ENCODE data around the gene MORC1. TPM values are rescaled to one million over a fixed set of nuclear protein-coding genes. Genes with fewer than 3 reads are reported as not detected.
"Not testable (repeated sequence)": the region's sequence is repeated elsewhere in the genome, so short reads cannot be mapped to it uniquely, and the experiment has no call there.

Gene MORC1
- total RNA-seq, 2 experiments from 2014 or later = not detected

- peak; percentile 16 for DNase-seq
These were observed 19.8 kb downstream of the MORC1 start for GRCh38 chr3:109098079-109098644.

GRCh38 chr3:109095166-109095565, 22.8 kb downstream of the MORC1 start:
- Mint-ChIP-seq H3K27me3 (no peaks in the 10 kb centered on the region), H3K27ac (no peak overlapping the region), H3K9me3 (ENCODE audit: low read depth) (no peaks in the 10 kb centered on the region), H3K4me3 (no peak overlapping the region), H3K36me3 (ENCODE audit: low read depth) (no peaks in the 10 kb centered on the region), H3K4me1 (no peaks in the 10 kb centered on the region)
- intact Hi-C loops (cut with DNase I, micrococcal nuclease) = no loop called here
- CTCF ChIA-PET = interaction anchor here (0.6 kb wide), 1 partner anchor 62 kb away, joined by 3 read pairs; no protein-coding TSS in a partner anchor
- POLR2A ChIA-PET = no interaction called here
- ATAC-seq (no peak), DNase-seq (no peak)

More at GRCh38 chr3:109098079-109098644, 19.8 kb downstream of the MORC1 start:
- H3K4me1 Mint-ChIP-seq = no peaks in the 10 kb centered on the region
- H3K4me3 Mint-ChIP-seq = no peak overlapping the region
- H3K36me3 Mint-ChIP-seq (ENCODE audit: low read depth) = no peaks in the 10 kb centered on the region
- POLR2A ChIA-PET = no interaction called here
- CTCF ChIA-PET = interaction anchor here (0.6 to 2.0 kb wide), 4 partner anchors 9 to 74 kb away, joined by 3 to 7 read pairs (median 4); no protein-coding TSS in a partner anchor
- H3K27ac Mint-ChIP-seq = no peak overlapping the region
- no peak for ATAC-seq
- H3K9me3 Mint-ChIP-seq (ENCODE audit: low read depth) = no peaks in the 10 kb centered on the region
- H3K27me3 Mint-ChIP-seq = no peaks in the 10 kb centered on the region
- intact Hi-C loops (cut with DNase I, micrococcal nuclease) = no loop called here

GRCh38 chr3:109093561-109093960, 24.4 kb downstream of the MORC1 start:
- ChIA-PET CTCF (interaction anchor here (0.6 to 2.2 kb wide), 2 partner anchors 70 to 1573 kb away, joined by 3 to 10 read pairs; no protein-coding TSS in a partner anchor), POLR2A (no interaction called here)

GRCh38 chr3:109091846-109092245, 26.1 kb downstream of the MORC1 start:
- ChIA-PET POLR2A (no interaction called here), CTCF (interaction anchor here (0.6 to 2.2 kb wide), 3 partner anchors 68 to 1022 kb away, joined by 3 to 10 read pairs (median 6); no protein-coding TSS in a partner anchor)
- ATAC-seq (no peak), DNase-seq (no peak)
- Mint-ChIP-seq H3K27ac (no peak overlapping the region), H3K4me1 (no peaks in the 10 kb centered on the region), H3K36me3 (ENCODE audit: low read depth) (no peaks in the 10 kb centered on the region), H3K27me3 (peaks cover 3% of the 10 kb centered on the region), H3K9me3 (ENCODE audit: low read depth) (no peaks in the 10 kb centered on the region), H3K4me3 (no peak overlapping the region)
- intact Hi-C loops (cut with DNase I, micrococcal nuclease) = no loop called here

More at GRCh38 chr3:109093561-109093960, 24.4 kb downstream of the MORC1 start:
- intact Hi-C loops (cut with DNase I, micrococcal nuclease) = no loop called here
- no peaks in the 10 kb centered on the region for H3K9me3 Mint-ChIP-seq (ENCODE audit: low read depth)
- H3K36me3 Mint-ChIP-seq (ENCODE audit: low read depth) = no peaks in the 10 kb centered on the region
- no peak overlapping the region for H3K27ac Mint-ChIP-seq
- DNase-seq (no peak), ATAC-seq (no peak)
- H3K27me3 Mint-ChIP-seq = peaks cover 2% of the 10 kb centered on the region
- H3K4me3 Mint-ChIP-seq = no peak overlapping the region
- H3K4me1 Mint-ChIP-seq = no peaks in the 10 kb centered on the region

- POLR2A ChIA-PET = no interaction called here
- no peak for ATAC-seq
These were observed 28.7 kb downstream of the MORC1 start for GRCh38 chr3:109089265-109089664.

GRCh38 chr3:109081746-109082510, 36.0 kb downstream of the MORC1 start:
- H3K27me3 Mint-ChIP-seq = peaks cover 13% of the 10 kb centered on the region
- no peak overlapping the region for H3K4me3 Mint-ChIP-seq
- H3K4me1 Mint-ChIP-seq = no peaks in the 10 kb centered on the region
- ChIA-PET CTCF (interaction anchor here (0.5 to 3.0 kb wide), 11 partner anchors 11 to 588 kb away, joined by 3 to 71 read pairs (median 4); no protein-coding TSS in a partner anchor), POLR2A (no interaction called here)
- no peak overlapping the region for H3K27ac Mint-ChIP-seq
- peaks cover 2% of the 10 kb centered on the region for H3K9me3 Mint-ChIP-seq (ENCODE audit: low read depth)
- DNase-seq (peak; percentile 46), ATAC-seq (peak; percentile 47)
- intact Hi-C loops (cut with DNase I, micrococcal nuclease) = loop anchor here (1.0 to 10.0 kb wide), 6 partner anchors 31 to 597 kb away; no protein-coding TSS in a partner anchor
- H3K36me3 Mint-ChIP-seq (ENCODE audit: low read depth) = no peaks in the 10 kb centered on the region

More at GRCh38 chr3:109089265-109089664, 28.7 kb downstream of the MORC1 start:
- DNase-seq = no peak
- H3K36me3 Mint-ChIP-seq (ENCODE audit: low read depth) = no peaks in the 10 kb centered on the region
- H3K9me3 Mint-ChIP-seq (ENCODE audit: low read depth) = no peaks in the 10 kb centered on the region
- peaks cover 13% of the 10 kb centered on the region for H3K27me3 Mint-ChIP-seq
- no peak overlapping the region for H3K4me3 Mint-ChIP-seq
- H3K4me1 Mint-ChIP-seq = no peaks in the 10 kb centered on the region
- CTCF ChIA-PET = no interaction called here
- intact Hi-C loops (cut with DNase I, micrococcal nuclease) = loop anchor here in 1 of 2 experiments (10.0 kb wide), 1 partner anchor 604 kb away; no protein-coding TSS in a partner anchor
- no peak overlapping the region for H3K27ac Mint-ChIP-seq

- CTCF ChIA-PET; ATAC-seq; H3K27ac Mint-ChIP-seq; H3K4me1 Mint-ChIP-seq; H3K4me3 Mint-ChIP-seq; POLR2A ChIA-PET; H3K9me3 Mint-ChIP-seq (ENCODE audit: low read depth); H3K36me3 Mint-ChIP-seq (ENCODE audit: low read depth); DNase-seq: not testable (repeated sequence)
- intact Hi-C loops (cut with DNase I, micrococcal nuclease) = loop anchor here in 1 of 2 experiments (5.0 to 10.0 kb wide), 2 partner anchors 418 to 595 kb away; no protein-coding TSS in a partner anchor
- H3K27me3 Mint-ChIP-seq = peaks cover 16% of the 10 kb centered on the region
These were observed 37.8 kb downstream of the MORC1 start for GRCh38 chr3:109080090-109080489.

GRCh38 chr3:109073116-109073515, 44.8 kb downstream of the MORC1 start:
- H3K9me3 Mint-ChIP-seq (ENCODE audit: low read depth) = no peaks in the 10 kb centered on the region
- peaks cover 14% of the 10 kb centered on the region for H3K27me3 Mint-ChIP-seq
- H3K4me3 Mint-ChIP-seq = no peak overlapping the region
- H3K4me1 Mint-ChIP-seq = peaks cover 9% of the 10 kb centered on the region
- ChIA-PET CTCF (interaction anchor here (1.3 kb wide), 1 partner anchor 49 kb away, joined by 5 read pairs; no protein-coding TSS in a partner anchor), POLR2A (no interaction called here)
- DNase-seq (no peak), ATAC-seq (no peak)
- intact Hi-C loops (cut with DNase I, micrococcal nuclease) = no loop called here
- H3K27ac Mint-ChIP-seq = no peak overlapping the region
- H3K36me3 Mint-ChIP-seq (ENCODE audit: low read depth) = no peaks in the 10 kb centered on the region

GRCh38 chr3:109072194-109072593, 45.7 kb downstream of the MORC1 start:
- Mint-ChIP-seq H3K36me3 (ENCODE audit: low read depth) (no peaks in the 10 kb centered on the region), H3K27me3 (peaks cover 14% of the 10 kb centered on the region), H3K9me3 (ENCODE audit: low read depth) (no peaks in the 10 kb centered on the region), H3K4me1 (peaks cover 9% of the 10 kb centered on the region), H3K27ac (no peak overlapping the region), H3K4me3 (no peak overlapping the region)
- DNase-seq (peak; percentile 8), ATAC-seq (no peak)
- POLR2A ChIA-PET = no interaction called here
- intact Hi-C loops (cut with DNase I, micrococcal nuclease) = no loop called here
- CTCF ChIA-PET = interaction anchor here (1.1 to 2.1 kb wide), 3 partner anchors 11 to 48 kb away, joined by 4 to 9 read pairs (median 8); no protein-coding TSS in a partner anchor

GRCh38 chr3:109071350-109072142, 46.4 kb downstream of the MORC1 start:
- DNase-seq (no peak), ATAC-seq (no peak)
- Mint-ChIP-seq H3K27me3 (peaks cover 13% of the 10 kb centered on the region), H3K9me3 (ENCODE audit: low read depth) (no peaks in the 10 kb centered on the region), H3K4me3 (no peak overlapping the region), H3K27ac (no peak overlapping the region), H3K36me3 (ENCODE audit: low read depth) (no peaks in the 10 kb centered on the region), H3K4me1 (peaks cover 9% of the 10 kb centered on the region)
- POLR2A ChIA-PET = no interaction called here
- CTCF ChIA-PET = interaction anchor here (0.8 to 2.1 kb wide), 6 partner anchors 10 to 47 kb away, joined by 3 to 9 read pairs (median 4); no protein-coding TSS in a partner anchor
- intact Hi-C loops (cut with DNase I, micrococcal nuclease) = no loop called here

GRCh38 chr3:109070211-109070610, 47.7 kb downstream of the MORC1 start:
- no peak for ATAC-seq
- ChIA-PET POLR2A (no interaction called here), CTCF (interaction anchor here (0.9 to 2.1 kb wide), 3 partner anchors 13 to 46 kb away, joined by 3 to 9 read pairs (median 4); no protein-coding TSS in a partner anchor)
- Mint-ChIP-seq H3K4me1 (peaks cover 9% of the 10 kb centered on the region), H3K27ac (no peak overlapping the region), H3K9me3 (ENCODE audit: low read depth) (no peaks in the 10 kb centered on the region), H3K27me3 (peaks cover 12% of the 10 kb centered on the region), H3K4me3 (no peak overlapping the region), H3K36me3 (ENCODE audit: low read depth) (no peaks in the 10 kb centered on the region)
- no peak for DNase-seq
- intact Hi-C loops (cut with DNase I, micrococcal nuclease) = no loop called here

Measured in activated CD4-positive, alpha-beta T cell treated with anti-CD3 and anti-CD28 coated beads for 36 hours (primary cell).